Measurements from ENCODE around the gene ITPKC.

- TF ChIP-seq POLR2A (IDR thresholded peaks at IDR 0.05): no peak
- TF ChIP-seq, protein P1, sequence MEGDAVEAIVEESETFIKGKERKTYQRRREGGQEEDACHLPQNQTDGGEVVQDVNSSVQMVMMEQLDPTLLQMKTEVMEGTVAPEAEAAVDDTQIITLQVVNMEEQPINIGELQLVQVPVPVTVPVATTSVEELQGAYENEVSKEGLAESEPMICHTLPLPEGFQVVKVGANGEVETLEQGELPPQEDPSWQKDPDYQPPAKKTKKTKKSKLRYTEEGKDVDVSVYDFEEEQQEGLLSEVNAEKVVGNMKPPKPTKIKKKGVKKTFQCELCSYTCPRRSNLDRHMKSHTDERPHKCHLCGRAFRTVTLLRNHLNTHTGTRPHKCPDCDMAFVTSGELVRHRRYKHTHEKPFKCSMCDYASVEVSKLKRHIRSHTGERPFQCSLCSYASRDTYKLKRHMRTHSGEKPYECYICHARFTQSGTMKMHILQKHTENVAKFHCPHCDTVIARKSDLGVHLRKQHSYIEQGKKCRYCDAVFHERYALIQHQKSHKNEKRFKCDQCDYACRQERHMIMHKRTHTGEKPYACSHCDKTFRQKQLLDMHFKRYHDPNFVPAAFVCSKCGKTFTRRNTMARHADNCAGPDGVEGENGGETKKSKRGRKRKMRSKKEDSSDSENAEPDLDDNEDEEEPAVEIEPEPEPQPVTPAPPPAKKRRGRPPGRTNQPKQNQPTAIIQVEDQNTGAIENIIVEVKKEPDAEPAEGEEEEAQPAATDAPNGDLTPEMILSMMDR (IDR thresholded peaks at IDR 0.05): no peak
These were observed 12.2 kb upstream of the ITPKC start for GRCh38 chr19:40704491-40705361.

Measured in prostate gland (tissue), 2 donors.